ENCODE measurements around the gene LMLN. TPM values are rescaled to one million over a fixed set of nuclear protein-coding genes. Genes with fewer than 3 reads are reported as not detected.
"Not testable (repeated sequence)": the region's sequence is repeated elsewhere in the genome, so short reads cannot be mapped to it uniquely, and the experiment has no call there.

LMLN gene
- total RNA-seq, 1 donor, result 16.3 TPM

DNA sequence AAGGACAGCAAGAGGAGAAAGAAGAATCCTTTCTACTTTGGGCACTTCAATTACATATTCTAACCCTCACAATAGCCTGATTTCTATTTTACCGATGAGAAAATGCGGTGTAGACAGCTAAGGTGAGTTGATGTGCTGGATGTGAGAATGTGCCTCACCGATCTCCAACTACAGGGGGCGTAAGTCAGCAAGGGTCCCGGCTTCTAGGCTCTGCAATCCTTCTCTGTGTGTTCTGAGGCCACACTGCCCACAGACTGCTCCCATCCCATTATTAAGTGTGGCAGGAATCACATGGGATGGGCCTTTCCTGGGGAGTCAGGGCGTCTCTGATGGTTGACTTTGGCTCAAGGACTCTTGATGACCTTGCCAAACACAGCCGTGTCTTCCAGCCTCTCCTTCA is 33.6 kb upstream of the LMLN start:
- DNase-seq (ENCODE audit: insufficient read length, low spot score, missing footprints), result no peak

DNA sequence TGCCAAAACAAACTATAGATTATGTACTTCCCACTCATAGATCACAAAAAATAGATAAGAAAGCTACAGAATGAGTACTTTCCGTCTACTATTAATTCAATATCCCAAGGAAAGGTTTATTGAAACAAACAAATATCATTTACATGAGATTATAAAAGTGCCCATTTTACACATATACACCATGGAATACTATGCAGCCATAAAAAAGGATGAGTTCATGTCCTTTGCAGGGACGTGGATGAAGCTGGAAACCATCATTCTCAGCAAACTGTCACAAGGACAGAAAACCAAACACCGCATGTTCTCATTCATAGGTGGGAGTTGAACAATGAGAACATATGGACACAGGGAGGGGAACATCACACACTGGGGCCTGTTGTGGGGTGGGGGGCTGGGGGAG is 32.4 kb upstream of the LMLN start:
- H3K27ac ChIP-seq (ENCODE audit: low read depth, low read length); H3K4me3 ChIP-seq (ENCODE audit: insufficient read depth, low read length); H2AFZ ChIP-seq (ENCODE audit: low read length); H3K4me1 ChIP-seq (ENCODE audit: insufficient read depth, low read length); H3K9me3 ChIP-seq (ENCODE audit: low read depth, low read length); H3K79me2 ChIP-seq (ENCODE audit: insufficient read depth, low read length); DNase-seq (ENCODE audit: insufficient read length, low spot score, missing footprints); H3K4me2 ChIP-seq (ENCODE audit: insufficient read depth, low read length); H3K36me3 ChIP-seq (ENCODE audit: insufficient read depth, low read length); H4K20me1 ChIP-seq (ENCODE audit: insufficient read depth, low read length); H3K27me3 ChIP-seq (ENCODE audit: insufficient read depth, low read length): not testable (repeated sequence)

More for the DNA sequence above, 33.6 kb upstream of the LMLN start:
- no peaks in the 10 kb centered on the region for H4K20me1 ChIP-seq (ENCODE audit: insufficient read depth, low read length)
- no peaks in the 10 kb centered on the region for H3K36me3 ChIP-seq (ENCODE audit: insufficient read depth, low read length)
- H3K4me3 ChIP-seq (ENCODE audit: insufficient read depth, low read length), result no peak overlapping the region
- H3K79me2 ChIP-seq (ENCODE audit: insufficient read depth, low read length), result no peaks in the 10 kb centered on the region
- H3K9me3 ChIP-seq (ENCODE audit: low read depth, low read length), result no peaks in the 10 kb centered on the region
- H2AFZ ChIP-seq (ENCODE audit: low read length), result no peak overlapping the region
- no peak overlapping the region for H3K27ac ChIP-seq (ENCODE audit: low read depth, low read length)
- H3K4me2 ChIP-seq (ENCODE audit: insufficient read depth, low read length), result no peak overlapping the region
- H3K4me1 ChIP-seq (ENCODE audit: insufficient read depth, low read length), result no peaks in the 10 kb centered on the region
- TF ChIP-seq, protein P1, sequence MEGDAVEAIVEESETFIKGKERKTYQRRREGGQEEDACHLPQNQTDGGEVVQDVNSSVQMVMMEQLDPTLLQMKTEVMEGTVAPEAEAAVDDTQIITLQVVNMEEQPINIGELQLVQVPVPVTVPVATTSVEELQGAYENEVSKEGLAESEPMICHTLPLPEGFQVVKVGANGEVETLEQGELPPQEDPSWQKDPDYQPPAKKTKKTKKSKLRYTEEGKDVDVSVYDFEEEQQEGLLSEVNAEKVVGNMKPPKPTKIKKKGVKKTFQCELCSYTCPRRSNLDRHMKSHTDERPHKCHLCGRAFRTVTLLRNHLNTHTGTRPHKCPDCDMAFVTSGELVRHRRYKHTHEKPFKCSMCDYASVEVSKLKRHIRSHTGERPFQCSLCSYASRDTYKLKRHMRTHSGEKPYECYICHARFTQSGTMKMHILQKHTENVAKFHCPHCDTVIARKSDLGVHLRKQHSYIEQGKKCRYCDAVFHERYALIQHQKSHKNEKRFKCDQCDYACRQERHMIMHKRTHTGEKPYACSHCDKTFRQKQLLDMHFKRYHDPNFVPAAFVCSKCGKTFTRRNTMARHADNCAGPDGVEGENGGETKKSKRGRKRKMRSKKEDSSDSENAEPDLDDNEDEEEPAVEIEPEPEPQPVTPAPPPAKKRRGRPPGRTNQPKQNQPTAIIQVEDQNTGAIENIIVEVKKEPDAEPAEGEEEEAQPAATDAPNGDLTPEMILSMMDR (IDR thresholded peaks at IDR 0.05; ENCODE audit: extremely low read depth, low read depth, low read length), result peak; percentile 25
- H3K27me3 ChIP-seq (ENCODE audit: insufficient read depth, low read length), result no peaks in the 10 kb centered on the region

DNA sequence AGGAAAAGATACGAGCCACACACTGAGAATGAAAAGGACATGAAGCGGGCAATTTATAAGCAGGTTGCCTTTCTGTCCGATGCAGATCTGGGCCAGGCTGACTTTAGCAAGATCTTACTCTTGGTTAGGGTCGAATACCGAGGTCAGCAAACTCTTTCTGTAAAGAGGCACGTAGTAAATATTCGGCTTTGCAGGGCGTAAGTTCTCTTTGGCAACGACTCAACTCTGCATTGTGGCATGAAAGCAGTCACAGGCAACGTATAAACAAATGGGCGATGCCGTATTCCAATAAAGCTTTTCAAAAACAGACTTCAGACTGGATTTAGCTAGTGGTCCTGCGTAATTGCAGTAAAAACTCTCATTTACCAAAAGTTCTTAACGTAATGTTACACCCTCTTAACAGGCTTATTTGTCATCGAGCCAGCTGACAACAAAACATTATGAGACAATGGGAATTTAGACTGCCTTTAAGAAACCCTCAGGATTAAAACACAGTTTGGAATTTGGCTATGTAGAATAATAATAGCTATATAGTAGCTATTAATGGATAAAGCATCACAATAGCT is 23.1 kb upstream of the LMLN start:
- TF ChIP-seq, protein P1 (IDR thresholded peaks at IDR 0.05; ENCODE audit: extremely low read depth, low read depth, low read length), result no peak
- no peak overlapping the region for H3K27ac ChIP-seq (ENCODE audit: low read depth, low read length)
- H3K27me3 ChIP-seq (ENCODE audit: insufficient read depth, low read length), result no peaks in the 10 kb centered on the region
- H3K4me3 ChIP-seq (ENCODE audit: insufficient read depth, low read length), result no peak overlapping the region
- H2AFZ ChIP-seq (ENCODE audit: low read length), result no peak overlapping the region
- H4K20me1 ChIP-seq (ENCODE audit: insufficient read depth, low read length), result no peaks in the 10 kb centered on the region
- no peak for DNase-seq (ENCODE audit: insufficient read length, low spot score, missing footprints)
- H3K4me2 ChIP-seq (ENCODE audit: insufficient read depth, low read length), result no peak overlapping the region
- no peaks in the 10 kb centered on the region for H3K9me3 ChIP-seq (ENCODE audit: low read depth, low read length)
- H3K79me2 ChIP-seq (ENCODE audit: insufficient read depth, low read length), result no peaks in the 10 kb centered on the region
- no peaks in the 10 kb centered on the region for H3K4me1 ChIP-seq (ENCODE audit: insufficient read depth, low read length)
- H3K36me3 ChIP-seq (ENCODE audit: insufficient read depth, low read length), result no peaks in the 10 kb centered on the region

DNA sequence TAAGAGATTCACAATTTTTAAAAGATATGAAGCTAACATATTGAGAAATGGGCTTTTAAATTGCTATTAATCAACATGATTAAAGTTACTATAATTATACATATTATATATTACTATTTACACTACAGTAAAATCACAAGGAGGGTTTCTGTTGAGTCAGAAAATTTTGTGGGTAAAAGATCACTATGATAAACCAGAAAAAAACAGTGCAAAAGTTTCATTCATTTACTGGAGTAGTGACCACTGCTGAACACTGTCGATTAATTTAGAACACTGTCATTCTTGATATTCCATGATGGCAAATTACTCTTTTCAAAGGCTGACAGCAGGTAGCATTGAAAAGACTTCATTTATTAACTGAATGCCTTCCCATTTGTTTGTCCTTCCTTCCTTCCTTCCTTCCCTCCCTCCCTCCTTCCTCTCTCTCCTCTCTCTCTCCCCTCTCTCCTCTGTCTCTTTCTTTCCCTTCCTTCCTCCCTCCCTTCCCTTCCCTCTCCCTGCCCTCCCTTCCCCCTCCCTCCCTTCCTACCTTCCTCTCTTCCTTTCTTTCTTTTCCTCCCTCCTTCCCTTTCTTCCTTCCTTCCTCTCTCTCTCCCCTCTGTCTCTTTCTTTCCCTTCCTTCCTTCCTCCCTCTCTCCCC is 19.2 kb upstream of the LMLN start:
- Histone ChIP-seq H3K4me1 (ENCODE audit: insufficient read depth, low read length) (peaks cover 3% of the 10 kb centered on the region), H3K4me2 (ENCODE audit: insufficient read depth, low read length) (no peak overlapping the region), H3K27ac (ENCODE audit: low read depth, low read length) (no peak overlapping the region), H2AFZ (ENCODE audit: low read length) (no peak overlapping the region), H4K20me1 (ENCODE audit: insufficient read depth, low read length) (no peaks in the 10 kb centered on the region), H3K36me3 (ENCODE audit: insufficient read depth, low read length) (no peaks in the 10 kb centered on the region), H3K9me3 (ENCODE audit: low read depth, low read length) (no peaks in the 10 kb centered on the region), H3K4me3 (ENCODE audit: insufficient read depth, low read length) (no peak overlapping the region), H3K79me2 (ENCODE audit: insufficient read depth, low read length) (no peaks in the 10 kb centered on the region), H3K27me3 (ENCODE audit: insufficient read depth, low read length) (no peaks in the 10 kb centered on the region)
- no peak for DNase-seq (ENCODE audit: insufficient read length, low spot score, missing footprints)
- TF ChIP-seq, protein P1 (IDR thresholded peaks at IDR 0.05; ENCODE audit: extremely low read depth, low read depth, low read length), result no peak
